ENCODE results near the gene IPCEF1.
"Not testable (repeated sequence)": the region's sequence is repeated elsewhere in the genome, so short reads cannot be mapped to it uniquely, and the experiment has no call there.

Gene IPCEF1

GRCh38 chr6:154242617-154243357 is 113.8 kb downstream of the IPCEF1 start:
- H3K4me3 ChIP-seq (ENCODE audit: control insufficient read depth, low read depth, low read length) = no peak overlapping the region
- TF ChIP-seq, protein P1, sequence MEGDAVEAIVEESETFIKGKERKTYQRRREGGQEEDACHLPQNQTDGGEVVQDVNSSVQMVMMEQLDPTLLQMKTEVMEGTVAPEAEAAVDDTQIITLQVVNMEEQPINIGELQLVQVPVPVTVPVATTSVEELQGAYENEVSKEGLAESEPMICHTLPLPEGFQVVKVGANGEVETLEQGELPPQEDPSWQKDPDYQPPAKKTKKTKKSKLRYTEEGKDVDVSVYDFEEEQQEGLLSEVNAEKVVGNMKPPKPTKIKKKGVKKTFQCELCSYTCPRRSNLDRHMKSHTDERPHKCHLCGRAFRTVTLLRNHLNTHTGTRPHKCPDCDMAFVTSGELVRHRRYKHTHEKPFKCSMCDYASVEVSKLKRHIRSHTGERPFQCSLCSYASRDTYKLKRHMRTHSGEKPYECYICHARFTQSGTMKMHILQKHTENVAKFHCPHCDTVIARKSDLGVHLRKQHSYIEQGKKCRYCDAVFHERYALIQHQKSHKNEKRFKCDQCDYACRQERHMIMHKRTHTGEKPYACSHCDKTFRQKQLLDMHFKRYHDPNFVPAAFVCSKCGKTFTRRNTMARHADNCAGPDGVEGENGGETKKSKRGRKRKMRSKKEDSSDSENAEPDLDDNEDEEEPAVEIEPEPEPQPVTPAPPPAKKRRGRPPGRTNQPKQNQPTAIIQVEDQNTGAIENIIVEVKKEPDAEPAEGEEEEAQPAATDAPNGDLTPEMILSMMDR (IDR thresholded peaks at IDR 0.05; ENCODE audit: control insufficient read depth, insufficient read depth, low read depth, low read length, missing control alignments) = no peak
- no peak for DNase-seq (ENCODE audit: low read depth)

- H3K4me3 ChIP-seq (ENCODE audit: control insufficient read depth, low read depth, low read length) = no peak overlapping the region
- TF ChIP-seq, protein P1 (IDR thresholded peaks at IDR 0.05; ENCODE audit: control insufficient read depth, insufficient read depth, low read depth, low read length, missing control alignments) = no peak
- DNase-seq (ENCODE audit: low read depth) = no peak
Observed at GRCh38 chr6:154241581-154241980, 115.0 kb downstream of the IPCEF1 start.

DNA sequence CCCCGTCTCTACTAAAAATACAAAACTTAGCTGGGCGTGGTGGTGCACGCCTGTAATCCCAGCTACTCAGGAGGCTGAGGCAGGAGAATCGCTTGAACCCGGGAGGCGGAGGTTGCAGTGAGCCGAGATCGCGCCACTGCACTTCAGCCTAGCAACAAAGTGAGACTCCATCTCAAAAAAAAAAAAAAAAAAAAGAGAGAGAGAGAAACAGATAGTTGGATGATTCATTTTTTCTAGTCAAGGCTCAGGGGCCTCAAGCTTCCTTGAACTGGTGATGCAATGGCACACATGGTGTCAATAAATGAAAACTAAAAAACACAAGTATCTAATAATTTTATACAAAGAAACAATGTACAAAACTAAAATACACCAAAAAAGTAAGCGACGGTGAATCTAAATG is 115.5 kb downstream of the IPCEF1 start:
- not testable (repeated sequence) for DNase-seq (ENCODE audit: low read depth); H3K4me3 ChIP-seq (ENCODE audit: control insufficient read depth, low read depth, low read length)

GRCh38 chr6:154239392-154239791 is 117.2 kb downstream of the IPCEF1 start:
- TF ChIP-seq, protein P1 (IDR thresholded peaks at IDR 0.05; ENCODE audit: control insufficient read depth, insufficient read depth, low read depth, low read length, missing control alignments) = no peak
- DNase-seq (ENCODE audit: low read depth) = no peak
- no peak overlapping the region for H3K4me3 ChIP-seq (ENCODE audit: control insufficient read depth, low read depth, low read length)

GRCh38 chr6:154238831-154239230 is 117.8 kb downstream of the IPCEF1 start:
- TF ChIP-seq, protein P1 (IDR thresholded peaks at IDR 0.05; ENCODE audit: control insufficient read depth, insufficient read depth, low read depth, low read length, missing control alignments) = no peak
- DNase-seq (ENCODE audit: low read depth) = no peak
- no peak overlapping the region for H3K4me3 ChIP-seq (ENCODE audit: control insufficient read depth, low read depth, low read length)

DNA sequence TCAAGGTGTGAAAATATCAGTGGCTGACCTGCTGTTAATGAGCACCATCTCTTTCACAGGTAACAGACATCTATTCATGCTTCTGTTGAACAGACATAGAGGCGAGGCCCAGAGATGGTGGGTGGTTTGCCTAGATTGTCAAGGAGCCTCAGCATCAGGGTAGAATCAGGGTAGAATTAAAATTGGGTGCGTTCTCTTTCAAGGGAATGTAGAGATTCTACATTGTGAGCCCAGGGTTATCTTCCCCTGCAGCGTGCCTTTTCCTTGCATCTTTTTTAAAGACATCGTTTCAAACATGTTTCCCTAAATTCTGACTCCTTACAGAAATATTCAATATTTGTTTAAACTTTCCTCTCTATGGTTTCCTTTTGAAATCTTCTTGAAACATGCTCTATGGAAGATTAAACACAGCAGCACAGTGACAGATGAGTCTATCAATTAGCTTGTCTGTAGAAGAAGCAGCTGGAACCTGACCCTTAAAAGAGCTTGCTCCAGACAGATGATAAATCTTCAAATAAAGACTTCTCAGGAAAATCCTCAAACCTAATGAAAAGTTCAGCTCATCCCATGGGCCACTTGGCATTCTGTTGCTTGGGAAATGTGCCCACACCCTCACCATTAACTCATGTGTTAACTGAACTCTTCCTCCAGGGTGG is 119.8 kb downstream of the IPCEF1 start:
- H3K4me3 ChIP-seq (ENCODE audit: control insufficient read depth, low read depth, low read length) = no peak overlapping the region
- TF ChIP-seq, protein P1 (IDR thresholded peaks at IDR 0.05; ENCODE audit: control insufficient read depth, insufficient read depth, low read depth, low read length, missing control alignments) = no peak
- DNase-seq (ENCODE audit: low read depth) = no peak

- TF ChIP-seq, protein P1 (IDR thresholded peaks at IDR 0.05; ENCODE audit: control insufficient read depth, insufficient read depth, low read depth, low read length, missing control alignments) = no peak
- no peak overlapping the region for H3K4me3 ChIP-seq (ENCODE audit: control insufficient read depth, low read depth, low read length)
- DNase-seq (ENCODE audit: low read depth) = no peak
Observed at GRCh38 chr6:154234019-154234772, 122.4 kb downstream of the IPCEF1 start.

Measured in AG09309 (cell line).